Fibroblast of mammary gland (primary cell): ENCODE data around the gene LRP1B.

ENCODE experiments used
- DNase-seq: peaks from one replicate; pipeline ENCODE4 v3.0.0-alpha.2; 2010; ENCODE audit warnings: low read depth
- H3K4me3 ChIP-seq: 2 replicates; pipeline ENCODE4 v1.5.1; 2011; ENCODE audit warnings: low read depth, mild to moderate bottlenecking, low read length, moderate library complexity; ENCODE audit not compliant: control insufficient read depth
- TF ChIP-seq, protein P1 (sequence below): conservative IDR thresholded peaks from 2 replicates; pipeline ENCODE4 v1.5.1; 2011; ENCODE audit warnings: low read depth, low read length, inconsistent platforms; ENCODE audit not compliant: control insufficient read depth, insufficient read depth

The LRP1B gene

DNA sequence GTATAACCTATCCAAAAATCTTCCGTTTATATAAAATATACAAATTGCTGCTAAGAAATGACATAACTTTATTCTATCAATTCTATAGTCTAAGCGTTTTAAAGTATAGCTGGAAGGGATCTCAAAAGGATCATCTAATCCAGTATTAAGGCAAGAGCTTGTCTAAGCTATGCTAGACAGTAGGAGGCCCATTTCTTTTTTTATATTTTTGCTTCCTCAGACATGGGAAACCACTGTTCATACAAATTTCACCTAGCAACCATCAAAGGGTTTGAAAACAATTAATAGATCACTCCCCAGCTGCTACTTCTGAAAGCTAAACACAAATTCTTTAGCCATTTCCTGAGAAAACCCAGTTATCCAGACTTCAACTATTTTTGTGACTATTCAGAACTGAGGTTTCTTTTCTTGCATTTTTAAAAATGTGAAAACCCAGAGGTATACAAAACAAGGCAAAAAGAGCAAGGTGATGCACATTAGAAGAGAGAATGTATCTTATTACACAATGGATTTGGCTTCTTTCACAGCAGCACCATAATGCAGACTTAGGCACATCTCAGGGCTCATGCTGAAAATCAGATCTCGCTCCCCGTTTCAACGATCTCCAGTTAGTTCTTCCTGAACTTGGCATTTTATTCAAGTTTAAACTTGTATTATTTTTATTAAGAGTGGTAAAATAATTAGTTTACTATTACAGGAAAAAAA, 274.4 kb downstream of the LRP1B start:
- TF ChIP-seq, protein P1, sequence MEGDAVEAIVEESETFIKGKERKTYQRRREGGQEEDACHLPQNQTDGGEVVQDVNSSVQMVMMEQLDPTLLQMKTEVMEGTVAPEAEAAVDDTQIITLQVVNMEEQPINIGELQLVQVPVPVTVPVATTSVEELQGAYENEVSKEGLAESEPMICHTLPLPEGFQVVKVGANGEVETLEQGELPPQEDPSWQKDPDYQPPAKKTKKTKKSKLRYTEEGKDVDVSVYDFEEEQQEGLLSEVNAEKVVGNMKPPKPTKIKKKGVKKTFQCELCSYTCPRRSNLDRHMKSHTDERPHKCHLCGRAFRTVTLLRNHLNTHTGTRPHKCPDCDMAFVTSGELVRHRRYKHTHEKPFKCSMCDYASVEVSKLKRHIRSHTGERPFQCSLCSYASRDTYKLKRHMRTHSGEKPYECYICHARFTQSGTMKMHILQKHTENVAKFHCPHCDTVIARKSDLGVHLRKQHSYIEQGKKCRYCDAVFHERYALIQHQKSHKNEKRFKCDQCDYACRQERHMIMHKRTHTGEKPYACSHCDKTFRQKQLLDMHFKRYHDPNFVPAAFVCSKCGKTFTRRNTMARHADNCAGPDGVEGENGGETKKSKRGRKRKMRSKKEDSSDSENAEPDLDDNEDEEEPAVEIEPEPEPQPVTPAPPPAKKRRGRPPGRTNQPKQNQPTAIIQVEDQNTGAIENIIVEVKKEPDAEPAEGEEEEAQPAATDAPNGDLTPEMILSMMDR = no peak

DNA sequence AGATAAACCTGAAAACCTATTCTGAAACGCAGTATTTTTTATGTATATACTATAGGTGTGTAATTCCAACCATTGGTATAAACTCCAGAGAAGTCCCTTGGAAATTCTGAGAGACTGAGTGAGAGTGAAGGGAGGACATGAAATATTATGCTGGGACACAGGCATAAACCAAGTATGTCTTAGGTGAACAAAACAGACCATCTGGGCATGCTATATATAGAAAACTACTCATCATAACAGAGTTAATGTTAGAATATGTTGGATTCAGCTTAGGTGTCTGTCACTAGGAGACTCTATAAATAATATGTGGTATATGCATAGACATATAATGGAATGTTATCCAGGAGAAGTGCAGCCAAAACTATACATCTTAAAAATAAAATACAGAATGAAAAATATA, 282.6 kb downstream of the LRP1B start:
- no peak for DNase-seq
- TF ChIP-seq, protein P1 = no peak
- no peak overlapping the region for H3K4me3 ChIP-seq

More for the DNA sequence above, 274.4 kb downstream of the LRP1B start:
- no peak for DNase-seq
- H3K4me3 ChIP-seq = no peak overlapping the region

DNA sequence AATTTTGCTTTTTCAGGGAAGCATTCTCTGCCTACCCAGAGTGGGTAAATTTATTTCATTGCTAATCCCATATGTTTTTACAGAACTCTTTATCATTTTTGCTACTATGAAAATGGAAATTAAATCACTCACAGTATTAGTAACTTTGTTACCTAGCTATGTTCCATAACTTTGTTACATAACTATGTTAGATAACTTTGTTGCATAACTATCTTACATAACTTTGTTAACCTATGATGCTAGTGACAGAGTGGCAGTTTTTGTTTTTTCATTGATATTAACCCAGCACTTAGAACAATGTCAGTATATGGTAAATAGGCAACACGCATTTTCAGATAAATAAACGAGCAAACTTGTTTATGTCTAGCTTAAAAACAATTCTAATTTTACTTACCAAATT, 286.6 kb downstream of the LRP1B start:
- no peak overlapping the region for H3K4me3 ChIP-seq
- DNase-seq = no peak
- TF ChIP-seq, protein P1 = no peak

DNA sequence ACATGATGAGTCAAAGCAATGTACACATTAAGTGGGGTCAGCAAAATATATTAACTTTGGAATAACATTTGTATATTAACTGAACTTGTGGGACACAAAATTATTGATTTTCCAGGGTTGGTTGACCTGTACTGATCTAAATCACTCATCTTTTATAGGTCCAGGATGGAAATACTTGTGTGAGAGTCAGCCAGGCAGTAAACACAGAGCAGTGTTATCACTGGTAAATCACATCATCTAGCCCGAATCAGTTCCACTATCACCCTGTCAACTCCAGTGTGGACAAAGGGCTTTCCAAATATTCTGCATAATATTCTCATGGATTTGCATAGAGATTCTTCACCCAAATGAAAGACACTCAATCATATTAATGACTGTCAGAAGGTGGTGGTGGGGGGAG, 295.7 kb downstream of the LRP1B start:
- H3K4me3 ChIP-seq = no peak overlapping the region
- TF ChIP-seq, protein P1 = no peak
- DNase-seq = no peak

DNA sequence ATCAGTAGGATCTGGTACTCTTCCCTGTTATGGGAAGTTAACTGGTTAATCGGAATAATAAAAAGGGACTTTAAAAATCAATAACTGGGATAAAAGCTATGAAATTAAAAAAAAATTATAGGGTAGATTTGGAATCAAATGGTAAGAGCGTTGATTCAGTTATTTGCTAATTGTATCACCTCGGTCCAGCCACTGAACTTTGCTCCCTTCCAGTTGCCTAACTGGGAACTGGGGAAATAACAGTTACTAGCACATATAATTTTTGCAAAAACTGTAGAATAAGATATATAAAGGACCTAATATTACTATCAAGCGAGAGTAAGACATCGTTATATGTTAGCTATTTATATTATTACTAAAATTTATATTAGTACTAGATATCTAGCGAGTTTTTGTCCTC, 302.1 kb downstream of the LRP1B start:
- TF ChIP-seq, protein P1 = no peak
- no peak overlapping the region for H3K4me3 ChIP-seq
- no peak for DNase-seq

DNA sequence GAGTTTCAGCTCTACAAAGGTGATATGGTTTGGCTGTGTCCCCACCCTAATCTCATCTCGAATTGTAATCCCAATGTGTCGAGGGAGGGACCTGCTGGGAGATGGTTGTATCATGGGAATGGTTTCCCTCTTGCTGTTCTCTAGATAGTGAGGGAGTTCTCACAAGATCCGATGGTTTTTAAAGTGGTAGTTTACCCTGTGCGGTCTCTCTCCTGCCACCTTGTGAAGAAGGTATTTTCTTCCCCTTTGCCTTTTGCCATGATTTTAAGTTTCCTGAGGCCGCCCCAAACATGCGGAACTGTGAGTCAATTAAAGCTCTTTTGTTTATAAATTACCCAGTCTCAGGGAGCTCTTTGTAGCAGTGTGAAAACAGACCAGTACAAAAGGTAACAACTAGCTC, 306.0 kb downstream of the LRP1B start:
- DNase-seq = no peak

More for the DNA sequence above, 306.0 kb downstream of the LRP1B start:
- TF ChIP-seq, protein P1 = no peak
- no peak overlapping the region for H3K4me3 ChIP-seq
